Stromal cell of bone marrow (primary cell): ENCODE measurements around the gene TGFBR2.
A peak's percentile ranks its signal among the peaks of the same experiment; 100 is the strongest.

Source experiments
- DNase-seq: peaks from one replicate; pipeline ENCODE4 v3.0.0-alpha.2; 2012; ENCODE audit warnings: low read depth

TGFBR2 gene

GRCh38 chr3:30675006-30675405 is 68.6 kb downstream of the TGFBR2 start:
- no peak for DNase-seq

- DNase-seq, result no peak
Observed at GRCh38 chr3:30675774-30676173, 69.4 kb downstream of the TGFBR2 start.

- no peak for DNase-seq
Observed at GRCh38 chr3:30676424-30677346, 70.3 kb downstream of the TGFBR2 start.

GRCh38 chr3:30677347-30677685 is 70.9 kb downstream of the TGFBR2 start:
- no peak for DNase-seq

GRCh38 chr3:30679045-30679444 is 72.6 kb downstream of the TGFBR2 start:
- DNase-seq, result no peak

- no peak for DNase-seq
Observed at GRCh38 chr3:30680789-30681648, 74.6 kb downstream of the TGFBR2 start.

GRCh38 chr3:30681649-30682211 is 75.3 kb downstream of the TGFBR2 start:
- no peak for DNase-seq

- no peak for DNase-seq
Observed at GRCh38 chr3:30682434-30683155, 76.2 kb downstream of the TGFBR2 start.

- no peak for DNase-seq
Observed at GRCh38 chr3:30683769-30684168, 77.4 kb downstream of the TGFBR2 start.

GRCh38 chr3:30684356-30684755 is 78.0 kb downstream of the TGFBR2 start:
- DNase-seq, result no peak

- DNase-seq, result no peak
Observed at GRCh38 chr3:30685267-30685667, 78.9 kb downstream of the TGFBR2 start.

- no peak for DNase-seq
Observed at GRCh38 chr3:30686176-30686575, 79.8 kb downstream of the TGFBR2 start.

- DNase-seq, result no peak
Observed at GRCh38 chr3:30686799-30687198, 80.4 kb downstream of the TGFBR2 start.

GRCh38 chr3:30687930-30688570 is 81.6 kb downstream of the TGFBR2 start:
- DNase-seq, result no peak

GRCh38 chr3:30688776-30689641 is 82.6 kb downstream of the TGFBR2 start:
- DNase-seq, result peak; percentile 39

GRCh38 chr3:30690199-30690598 is 83.8 kb downstream of the TGFBR2 start:
- no peak for DNase-seq

GRCh38 chr3:30691249-30691880 is 85.0 kb downstream of the TGFBR2 start:
- DNase-seq, result no peak

- DNase-seq, result no peak
Observed at GRCh38 chr3:30691944-30692343, 85.5 kb downstream of the TGFBR2 start.

- DNase-seq, result no peak
Observed at GRCh38 chr3:30692498-30693130, 86.2 kb downstream of the TGFBR2 start.
